IMR-90 (cell line): ENCODE data around the gene GPRIN3. TPM values are rescaled to one million over a fixed set of nuclear protein-coding genes. Genes with fewer than 3 reads are reported as not detected.

ENCODE experiments used
- ATAC-seq: fragments of 200-7000 bp; cut with Tn5 transposase; 2 replicates; pipeline ENCODE4 v1.9.1; 2020; ENCODE audit warnings: low read depth, mild to moderate bottlenecking, moderate library complexity
- BruUV-seq: library from RNA; stranded (reverse); fragments of 400-500 nt; replicated peaks from 2 replicates; lab custom pipeline; 2021; lab: Mats Ljungman, UMichigan
- CTCF ChIA-PET: fragments of 300-600 bp; formaldehyde crosslinking; extraction: SDS; loops from one replicate; lab custom pipeline; 2021; ENCODE audit warnings: antibody characterized with exemption; lab: Yijun Ruan, JAX
- POLR2A ChIA-PET: fragments of 300-600 bp; sonication (Branson Sonifier 250); formaldehyde crosslinking; loops from one replicate; lab custom pipeline; 2022; ENCODE audit warnings: antibody characterized with exemption; ENCODE audit not compliant: unreplicated experiment; lab: Charles Lee
- DNase-seq: peaks from one replicate; pipeline ENCODE4 v3.0.0; 2013
- H2AFZ ChIP-seq: replicated peaks from 2 replicates; pipeline ENCODE3; 2013; ENCODE audit warnings: low read length, mild to moderate bottlenecking; ENCODE audit not compliant: poor library complexity
- H2AK5ac ChIP-seq: 2 replicates; pipeline ENCODE4 v1.6.1; 2013; ENCODE audit warnings: low read depth, low read length, inconsistent platforms
- H2AK9ac ChIP-seq: replicated peaks from 2 replicates; pipeline ENCODE3; 2013; ENCODE audit warnings: mild to moderate bottlenecking, low read depth, low read length, moderate library complexity; ENCODE audit not compliant: poor library complexity
- H2BK120ac ChIP-seq: 2 replicates; pipeline ENCODE4 v1.6.1; 2013; ENCODE audit warnings: low read depth, low read length, inconsistent platforms
- H2BK15ac ChIP-seq: 3 replicates; pipeline ENCODE4 v1.6.1; 2013; ENCODE audit warnings: low read depth, low read length, inconsistent platforms
- H2BK20ac ChIP-seq: 2 replicates; pipeline ENCODE4 v1.6.1; 2013; ENCODE audit warnings: low read depth, mild to moderate bottlenecking, inconsistent platforms, low read length, moderate library complexity
- H2BK5ac ChIP-seq: 2 replicates; pipeline ENCODE4 v1.6.1; 2013; ENCODE audit warnings: mild to moderate bottlenecking, low read depth, low read length, inconsistent platforms; ENCODE audit not compliant: poor library complexity, severe bottlenecking
- H3K14ac ChIP-seq: replicated peaks from 2 replicates; pipeline ENCODE4 v1.6.1; 2013; ENCODE audit warnings: low read depth, low read length, inconsistent platforms
- H3K18ac ChIP-seq: 2 replicates; pipeline ENCODE4 v1.6.1; 2013; ENCODE audit warnings: low read depth, low read length, control low read depth
- H3K23ac ChIP-seq: 2 replicates; pipeline ENCODE4 v1.6.1; 2013; ENCODE audit warnings: low read depth, low read length, inconsistent platforms
- H3K27ac ChIP-seq: 2 replicates; pipeline ENCODE4 v1.5.1; 2013; ENCODE audit warnings: mild to moderate bottlenecking, control low read depth, low read length; ENCODE audit not compliant: insufficient read depth
- H3K27me3 ChIP-seq: 2 replicates; pipeline ENCODE4 v1.6.1; 2013; ENCODE audit warnings: low read length; ENCODE audit not compliant: control insufficient read depth, insufficient read depth
- H3K36me3 ChIP-seq: 2 replicates; pipeline ENCODE4 v1.6.1; 2013; ENCODE audit warnings: low read length, mixed read lengths; ENCODE audit not compliant: control insufficient read depth, insufficient read depth
- H3K4ac ChIP-seq: 2 replicates; pipeline ENCODE4 v1.6.1; 2013; ENCODE audit warnings: low read depth, low read length, inconsistent platforms
- H3K4me1 ChIP-seq: 2 replicates; pipeline ENCODE4 v1.6.1; 2013; ENCODE audit warnings: low read length, mixed read lengths; ENCODE audit not compliant: control insufficient read depth, insufficient read depth
- H3K4me2 ChIP-seq: 2 replicates; pipeline ENCODE4 v1.6.1; 2013; ENCODE audit warnings: low read depth, mild to moderate bottlenecking, control low read depth, low read length, moderate library complexity
- H3K4me3 ChIP-seq: 2 replicates; pipeline ENCODE4 v1.5.1; 2013; ENCODE audit warnings: low read depth, mild to moderate bottlenecking, control low read depth, low read length, moderate library complexity; ENCODE audit not compliant: insufficient read depth
- H3K56ac ChIP-seq: 2 replicates; pipeline ENCODE4 v1.6.1; 2013; ENCODE audit warnings: low read length, inconsistent platforms; ENCODE audit not compliant: insufficient read depth; ENCODE audit errors: extremely low read depth
- H3K79me1 ChIP-seq, 2 experiments: 2 replicates each; pipeline ENCODE4 v1.6.1; 2013; ENCODE audit warnings: low read length in 2 of 2, inconsistent platforms in 1 of 2, low read depth in 1 of 2
- H3K9ac ChIP-seq: 2 replicates; pipeline ENCODE4 v1.6.1; 2013; ENCODE audit warnings: low read depth, low read length, control low read depth
- H3K9me1 ChIP-seq: 2 replicates; pipeline ENCODE4 v1.6.1; 2013; ENCODE audit warnings: low read length, inconsistent platforms; ENCODE audit not compliant: insufficient read depth
- H3K9me3 ChIP-seq: 2 replicates; pipeline ENCODE4 v1.6.1; 2013; ENCODE audit warnings: low read length; ENCODE audit not compliant: control insufficient read depth, insufficient read depth
- H4K20me1 ChIP-seq: 2 replicates; pipeline ENCODE4 v1.6.1; 2013; ENCODE audit warnings: low read length, inconsistent platforms; ENCODE audit not compliant: insufficient read depth
- H4K5ac ChIP-seq: 2 replicates; pipeline ENCODE4 v1.6.1; 2013; ENCODE audit warnings: mild to moderate bottlenecking, low read depth, low read length, control low read depth
- H4K8ac ChIP-seq, 2 experiments: 2 replicates each; pipeline ENCODE4 v1.6.1; 2013; ENCODE audit warnings: low read depth in 2 of 2, low read length in 2 of 2, control low read depth in 1 of 2, inconsistent platforms in 1 of 2
- H4K91ac ChIP-seq: 2 replicates; pipeline ENCODE4 v1.6.1; 2013; ENCODE audit warnings: low read depth, low read length, inconsistent platforms; ENCODE audit not compliant: insufficient read depth
- BHLHE40 ChIP-seq: fragments of 150-350 bp; IDR thresholded peaks from 2 replicates; pipeline ENCODE4 v1.6.1; 2016; ENCODE audit warnings: mild to moderate bottlenecking, low read depth, low read length
- CEBPB ChIP-seq: IDR thresholded peaks from 2 replicates; pipeline ENCODE4 v1.6.1; 2012; ENCODE audit warnings: low read depth, low read length, improper control_type of control experiment
- CHD1 ChIP-seq: IDR thresholded peaks from 2 replicates; pipeline ENCODE4 v1.6.1; 2012; ENCODE audit warnings: low read depth, low read length, improper control_type of control experiment
- CTCF ChIP-seq: conservative IDR thresholded peaks from 2 replicates; pipeline ENCODE4 v1.5.1; 2012; ENCODE audit warnings: mild to moderate bottlenecking, low read depth, low read length, improper control_type of control experiment
- ELK1 ChIP-seq: fragments of 150-350 bp; IDR thresholded peaks from 2 replicates; pipeline ENCODE4 v1.6.1; 2016; ENCODE audit warnings: low read depth, mild to moderate bottlenecking, low read length, moderate library complexity, borderline replicate concordance
- FOS ChIP-seq: fragments of 150-350 bp; IDR thresholded peaks from 2 replicates; pipeline ENCODE4 v1.6.1; 2016; ENCODE audit warnings: low read depth, low read length
- MAFK ChIP-seq: IDR thresholded peaks from 2 replicates; pipeline ENCODE4 v1.6.1; 2012; ENCODE audit warnings: low read depth, low read length, improper control_type of control experiment
- MAZ ChIP-seq: IDR thresholded peaks from 2 replicates; pipeline ENCODE4 v1.6.1; 2012; ENCODE audit warnings: low read depth, mild to moderate bottlenecking, low read length, improper control_type of control experiment, moderate library complexity, borderline replicate concordance
- MXI1 ChIP-seq: IDR thresholded peaks from 2 replicates; pipeline ENCODE4 v1.6.1; 2012; ENCODE audit warnings: low read depth, mild to moderate bottlenecking, low read length, moderate library complexity, borderline replicate concordance
- NFE2L2 ChIP-seq: fragments of 150-350 bp; IDR thresholded peaks from 2 replicates; pipeline ENCODE4 v1.6.1; 2016; ENCODE audit warnings: low read depth, mild to moderate bottlenecking, low read length
- POLR2A ChIP-seq: IDR thresholded peaks from 2 replicates; pipeline ENCODE4 v1.6.1; 2012; ENCODE audit warnings: mild to moderate bottlenecking, low read depth, low read length
- RAD21 ChIP-seq: IDR thresholded peaks from 2 replicates; pipeline ENCODE4 v1.6.1; 2012; ENCODE audit warnings: low read length, improper control_type of control experiment
- RCOR1 ChIP-seq: IDR thresholded peaks from 2 replicates; pipeline ENCODE4 v1.6.1; 2012; ENCODE audit warnings: mild to moderate bottlenecking, low read length, improper control_type of control experiment; ENCODE audit not compliant: insufficient replicate concordance
- RFX5 ChIP-seq: IDR thresholded peaks from 2 replicates; pipeline ENCODE4 v1.8.0; 2012; ENCODE audit warnings: low read depth, mild to moderate bottlenecking, low read length, moderate library complexity
- SMC3 ChIP-seq: fragments of 150-350 bp; IDR thresholded peaks from 2 replicates; pipeline ENCODE4 v1.6.1; 2016; ENCODE audit warnings: low read depth, mild to moderate bottlenecking, antibody characterized with exemption, low read length, moderate library complexity
- USF2 ChIP-seq: fragments of 150-350 bp; IDR thresholded peaks from 2 replicates; pipeline ENCODE4 v1.6.1; 2017; ENCODE audit warnings: mild to moderate bottlenecking, antibody characterized with exemption, low read length, low read depth
- WGBS, 2 experiments: methylation state at CpG; one replicate each; pipeline versions ENCODE4 v1.1.5 to v1.1.7; 2013; ENCODE audit warnings: missing lambda C conversion rate in 2 of 2; ENCODE audit not compliant: insufficient read length in 1 of 2; ENCODE audit errors: extremely low coverage in 2 of 2; 5-methylcytosine and 5-hydroxymethylcytosine counted together
- dilution Hi-C: fragments of 300-500 bp; cut with HindIII; formaldehyde crosslinking; loops from one replicate; pipeline ENCODE4 v1.14.3; 2018; ENCODE audit warnings: low sequenced_read_pairs; ENCODE audit not compliant: unreplicated experiment
- in situ Hi-C: fragments of 300-500 bp; cut with MboI; formaldehyde crosslinking; loops from 3 replicates; pipeline ENCODE4 v1.14.3; 2019; ENCODE audit warnings: low sequenced_read_pairs, inconsistent platforms, mixed read lengths
- intact Hi-C: fragments of 100-400 bp; cut with micrococcal nuclease; formaldehyde crosslinking; loops from 2 replicates; pipeline ENCODE4 v1.10.0; 2022
- polyA plus RNA-seq, 3 experiments: library from polyadenylated mRNA; depleted of rRNA; stranded (reverse); fragments of >200 nt; gene quantifications; 2 replicates each; pipeline ENCODE4 v1.2.3, GENCODE V29; 2012; ENCODE audit warnings: low replicate concordance in 1 of 3
- total RNA-seq: library from RNA; depleted of rRNA; stranded (reverse); fragments of >200 nt; gene quantifications from 2 replicates; pipeline ENCODE4 v1.2.3, GENCODE V29; 2012

Gene GPRIN3
- total and polyA plus RNA-seq, 2 of the 4 experiments (the other 2 are of a cell fraction) = under 0.01 TPM; not detected in 1

GRCh38 chr4:89305028-89305427 lies 2.6 kb downstream of the GPRIN3 start:
- dilution Hi-C loops = no loop called here
- no peaks in the 10 kb centered on the region for H3K9me3 ChIP-seq
- H3K4me2 ChIP-seq = no peak overlapping the region
- no peak overlapping the region for H4K91ac ChIP-seq
- H2AFZ ChIP-seq = no peak overlapping the region
- no peak overlapping the region for H2AK5ac ChIP-seq
- ChIA-PET POLR2A (no interaction called here), CTCF (no interaction called here)
- no peaks in the 10 kb centered on the region for H3K9me1 ChIP-seq
- no peaks in the 10 kb centered on the region for H4K20me1 ChIP-seq
- H3K14ac ChIP-seq = no peak overlapping the region
- no peak overlapping the region for H3K9ac ChIP-seq
- H3K4me1 ChIP-seq = peaks cover 2% of the 10 kb centered on the region; the same call in 1 of the 2 replicates
- no peak overlapping the region for H3K56ac ChIP-seq
- no peak overlapping the region for H3K23ac ChIP-seq
- H2BK120ac ChIP-seq = no peak overlapping the region
- no peak overlapping the region for H4K8ac ChIP-seq
- intact Hi-C loops = no loop called here
- H3K36me3 ChIP-seq = no peaks in the 10 kb centered on the region
- DNase-seq (no peak), ATAC-seq (no peak)
- H3K79me1 ChIP-seq = no peaks in the 10 kb centered on the region
- H2BK5ac ChIP-seq = no peak overlapping the region
- H3K27me3 ChIP-seq = peaks cover 22% of the 10 kb centered on the region
- H3K18ac ChIP-seq = no peak overlapping the region
- no peak overlapping the region for H2BK15ac ChIP-seq
- in situ Hi-C loops = no loop called here
- BruUV-seq = no TSS peak
- H2AK9ac ChIP-seq = no peak overlapping the region
- no peak overlapping the region for H3K4ac ChIP-seq
- H2BK20ac ChIP-seq = no peak overlapping the region
- H3K4me3 ChIP-seq = no peak overlapping the region
- WGBS, 2 experiments = 100% methylated on average over 1 of the region's 3 CpGs; no CpG with 5 or more reads in 1 of the 2 experiments
- H3K27ac ChIP-seq = no peak overlapping the region
- no peak overlapping the region for H4K5ac ChIP-seq
- TF ChIP-seq SMC3 (no peak), MXI1 (no peak), RAD21 (no peak), RFX5 (no peak), CTCF (no peak), BHLHE40 (no peak), CHD1 (no peak), CEBPB (no peak), NFE2L2 (no peak), FOS (no peak), MAZ (no peak), MAFK (no peak), POLR2A (no peak), RCOR1 (no peak), USF2 (no peak), ELK1 (no peak)
